Right lobe of liver (tissue), 6 donors: ENCODE measurements around the gene PRKAR1A. TPM values are rescaled to one million over a fixed set of nuclear protein-coding genes. Genes with fewer than 3 reads are reported as not detected.

Experiments
- ATAC-seq, 4 donors: fragments of 200-7000 bp; cut with Tn5 transposase; one replicate each; pipeline ENCODE4 v1.9.1; 2020; ENCODE audit warnings: mild to moderate bottlenecking in 4 of 4, moderate library complexity in 4 of 4
- DNase-seq, 3 donors: peaks; one replicate each; pipeline ENCODE4 v3.0.0-alpha.2; 2020
- H3K27ac ChIP-seq, 3 donors: fragments of 200-600 bp; one replicate each; pipeline ENCODE4 v1.8.0; 2022
- H3K27me3 ChIP-seq, 2 donors: fragments of 200-600 bp; one replicate each; pipeline ENCODE4 v1.8.0; 2022
- H3K36me3 ChIP-seq, 4 donors: fragments of 200-600 bp; sonication (generic) in 1 of 4; one replicate each; pipeline versions ENCODE4 v1.5.1 to v1.8.0; 2017 to 2022; ENCODE audit warnings: control low read depth in 1 of 4
- H3K4me1 ChIP-seq, 4 donors: fragments of 200-600 bp; sonication (generic) in 1 of 4; one replicate each; pipeline versions ENCODE4 v1.5.1 to v1.8.0; 2017 to 2022; ENCODE audit warnings: control low read depth in 1 of 4
- H3K4me3 ChIP-seq, 3 donors: fragments of 200-600 bp; one replicate each; pipeline ENCODE4 v1.8.0; 2022
- H3K9me3 ChIP-seq, 4 donors: fragments of 200-600 bp; sonication (generic) in 1 of 4; one replicate each; pipeline versions ENCODE4 v1.5.1 to v1.8.0; 2017 to 2022; ENCODE audit warnings: control low read depth in 1 of 4
- POLR2A ChIP-seq: fragments of 450-650 bp; IDR thresholded peaks from one replicate; pipeline ENCODE4 v1.6.1; 2017; ENCODE audit warnings: antibody characterized with exemption, mild to moderate bottlenecking
- WGBS: methylation state at CpG from one replicate; pipeline ENCODE4 v1.1.6; 2018; ENCODE audit warnings: low coverage, low lambda C conversion rate; ENCODE audit not compliant: insufficient coverage; ENCODE audit errors: missing lambda C conversion rate; 5-methylcytosine and 5-hydroxymethylcytosine counted together
- intact Hi-C, 2 donors: fragments of 100-400 bp; cut with DNase I; formaldehyde crosslinking; loops; one replicate each; pipeline versions ENCODE4 v1.11.2 to v1.14.1; 2022
- total RNA-seq, 6 experiments: library from RNA; depleted of rRNA in 2 of 6; stranded (reverse); fragments of >200 nt in 2 of 6; fragmentation: NEBNext Ultra II Directional in 3 of 6; extraction: Animal tissue kit (Norgen Biotek cat#: 25700) in 3 of 6; gene quantifications; one replicate each; pipeline versions ENCODE4 v1.1.0 to v1.2.4, GENCODE V29; 2016 to 2023
- TF ChIP-seq, protein P1 (sequence below), 4 donors: fragments of 200-600 bp in 3 of 4; fragments of 450-650 bp in 1 of 4; IDR thresholded peaks; one replicate each; pipeline versions ENCODE4 v1.5.1 to v1.8.0; 2016 to 2022; ENCODE audit warnings: antibody characterized with exemption in 4 of 4, mild to moderate bottlenecking in 2 of 4
- donor health status: DM: no; HTN: yes; CAD: no.
- donor health status: DM: no; HTN: no; CAD: no.
- donor health status: DM: no; HTN: no; CAD: no.
- donor health status: DM: no; HTN: yes; CAD: no.
- donor health status: DM: no; HTN: yes; CAD: no.

PRKAR1A gene
- total RNA-seq, 6 experiments from 2014 or later: 109 to 172 (median 136) TPM

DNA sequence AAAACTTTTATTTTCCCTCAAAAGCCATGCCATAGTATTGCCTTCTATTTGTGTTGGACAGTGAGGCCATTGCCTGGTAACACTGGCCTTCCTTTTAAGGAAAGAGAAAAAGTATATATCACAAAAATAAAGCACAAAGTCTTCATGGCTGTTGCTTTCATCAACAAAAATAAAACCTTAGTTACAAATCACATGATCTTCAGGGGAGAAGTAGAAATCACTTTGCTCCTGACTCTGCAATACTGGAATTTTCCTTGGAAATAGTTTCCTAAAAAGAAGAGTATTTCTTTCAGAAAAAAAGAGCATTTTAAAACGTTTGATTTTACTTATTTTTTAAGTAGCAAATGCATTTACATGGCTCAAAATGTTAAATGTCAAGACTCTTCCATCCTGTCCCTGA, 47.1 kb downstream of the PRKAR1A start:
- no peak for TF ChIP-seq POLR2A
- TF ChIP-seq, protein P1, sequence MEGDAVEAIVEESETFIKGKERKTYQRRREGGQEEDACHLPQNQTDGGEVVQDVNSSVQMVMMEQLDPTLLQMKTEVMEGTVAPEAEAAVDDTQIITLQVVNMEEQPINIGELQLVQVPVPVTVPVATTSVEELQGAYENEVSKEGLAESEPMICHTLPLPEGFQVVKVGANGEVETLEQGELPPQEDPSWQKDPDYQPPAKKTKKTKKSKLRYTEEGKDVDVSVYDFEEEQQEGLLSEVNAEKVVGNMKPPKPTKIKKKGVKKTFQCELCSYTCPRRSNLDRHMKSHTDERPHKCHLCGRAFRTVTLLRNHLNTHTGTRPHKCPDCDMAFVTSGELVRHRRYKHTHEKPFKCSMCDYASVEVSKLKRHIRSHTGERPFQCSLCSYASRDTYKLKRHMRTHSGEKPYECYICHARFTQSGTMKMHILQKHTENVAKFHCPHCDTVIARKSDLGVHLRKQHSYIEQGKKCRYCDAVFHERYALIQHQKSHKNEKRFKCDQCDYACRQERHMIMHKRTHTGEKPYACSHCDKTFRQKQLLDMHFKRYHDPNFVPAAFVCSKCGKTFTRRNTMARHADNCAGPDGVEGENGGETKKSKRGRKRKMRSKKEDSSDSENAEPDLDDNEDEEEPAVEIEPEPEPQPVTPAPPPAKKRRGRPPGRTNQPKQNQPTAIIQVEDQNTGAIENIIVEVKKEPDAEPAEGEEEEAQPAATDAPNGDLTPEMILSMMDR (IDR thresholded peaks at IDR 0.05): no peak
- Histone ChIP-seq H3K4me1 (peaks cover 0 to 4% (median 0%) of the 10 kb centered on the region in 4 donors), H3K9me3 (no peaks in the 10 kb centered on the region), H3K27ac (no peak overlapping the region), H3K4me3 (no peak overlapping the region), H3K36me3 (peaks cover 0 to 18% (median 5%) of the 10 kb centered on the region in 4 donors), H3K27me3 (no peaks in the 10 kb centered on the region)
- ATAC-seq (no peak), DNase-seq (no peak)
- 3% methylated on average over 1 of the region's 1 CpG for WGBS
- intact Hi-C loops: no loop called here

DNA sequence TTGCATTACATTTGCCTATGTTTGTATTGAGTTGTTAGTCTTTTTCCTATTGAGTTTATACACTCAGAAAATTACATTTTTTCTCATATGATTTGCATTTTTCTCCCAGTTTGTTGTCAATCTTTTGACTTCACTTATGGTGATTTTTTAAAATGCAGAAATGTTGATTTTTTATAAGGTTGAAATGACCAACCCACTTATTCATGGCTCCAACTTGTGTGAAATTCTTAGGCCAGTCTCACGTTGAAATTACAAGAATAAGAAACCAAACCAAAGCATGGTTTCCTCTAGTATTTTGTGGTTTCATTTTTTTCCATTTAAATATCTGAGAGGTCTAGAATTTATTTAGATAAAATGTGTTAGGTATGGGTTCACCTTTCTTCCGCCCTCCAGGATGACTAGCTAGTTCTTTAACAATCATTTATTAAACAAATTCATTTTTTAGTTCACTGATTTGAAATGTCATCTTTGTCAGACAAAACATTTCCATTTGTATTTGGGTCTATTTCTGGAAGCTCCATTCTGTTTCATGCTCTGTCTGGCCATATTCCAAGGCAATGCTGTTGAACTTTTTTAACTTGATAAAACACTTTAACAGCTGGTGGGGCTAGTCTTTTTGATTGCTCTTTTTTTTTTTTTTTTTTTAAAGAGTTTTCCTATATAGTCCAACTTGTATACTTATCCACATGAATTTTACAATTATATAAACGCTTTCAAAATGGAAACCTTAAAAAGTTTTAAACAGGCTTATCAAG, 48.9 kb downstream of the PRKAR1A start:
- Histone ChIP-seq H3K27me3 (no peaks in the 10 kb centered on the region), H3K9me3 (no peaks in the 10 kb centered on the region), H3K4me1 (peaks cover 0 to 7% (median 0%) of the 10 kb centered on the region in 4 donors), H3K36me3 (peaks cover 0 to 1% (median 0%) of the 10 kb centered on the region in 4 donors), H3K27ac (no peak overlapping the region), H3K4me3 (no peak overlapping the region)
- TF ChIP-seq, protein P1 (IDR thresholded peaks at IDR 0.05): no peak
- no peak for TF ChIP-seq POLR2A
- WGBS: 70% methylated on average over 3 of the region's 3 CpGs
- intact Hi-C loops: no loop called here
- no peak for ATAC-seq
- no peak for DNase-seq

DNA sequence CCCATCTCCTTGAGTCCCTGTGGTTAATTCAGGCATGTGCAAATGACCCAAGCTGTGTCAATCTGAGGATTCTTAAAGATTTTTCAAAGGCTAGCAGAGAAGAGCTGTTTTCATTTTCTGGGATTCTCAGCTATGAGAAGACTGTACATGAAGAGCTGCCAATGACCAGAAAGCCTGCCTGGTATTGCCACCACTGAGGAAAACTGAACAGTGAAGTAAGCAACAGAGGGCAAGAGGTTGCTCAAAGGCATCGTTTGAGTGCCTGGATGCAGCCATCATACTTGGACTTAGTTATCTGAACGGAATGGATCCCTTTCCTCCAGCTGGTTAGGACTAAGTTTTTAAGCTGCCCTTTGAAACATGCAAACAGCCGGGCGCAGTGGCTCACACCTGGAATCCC, 50.5 kb downstream of the PRKAR1A start:
- no peaks in the 10 kb centered on the region for H3K36me3 ChIP-seq
- no peak overlapping the region for H3K27ac ChIP-seq
- intact Hi-C loops: no loop called here
- H3K27me3 ChIP-seq: no peaks in the 10 kb centered on the region
- DNase-seq: no peak
- ATAC-seq: no peak
- TF ChIP-seq, protein P1 (IDR thresholded peaks at IDR 0.05): no peak
- TF ChIP-seq POLR2A: no peak
- 21% methylated on average over 2 of the region's 4 CpGs for WGBS
- peaks cover 0 to 23% (median 8%) of the 10 kb centered on the region in 4 donors for H3K4me1 ChIP-seq
- H3K4me3 ChIP-seq: no peak overlapping the region
- H3K9me3 ChIP-seq: no peaks in the 10 kb centered on the region

DNA sequence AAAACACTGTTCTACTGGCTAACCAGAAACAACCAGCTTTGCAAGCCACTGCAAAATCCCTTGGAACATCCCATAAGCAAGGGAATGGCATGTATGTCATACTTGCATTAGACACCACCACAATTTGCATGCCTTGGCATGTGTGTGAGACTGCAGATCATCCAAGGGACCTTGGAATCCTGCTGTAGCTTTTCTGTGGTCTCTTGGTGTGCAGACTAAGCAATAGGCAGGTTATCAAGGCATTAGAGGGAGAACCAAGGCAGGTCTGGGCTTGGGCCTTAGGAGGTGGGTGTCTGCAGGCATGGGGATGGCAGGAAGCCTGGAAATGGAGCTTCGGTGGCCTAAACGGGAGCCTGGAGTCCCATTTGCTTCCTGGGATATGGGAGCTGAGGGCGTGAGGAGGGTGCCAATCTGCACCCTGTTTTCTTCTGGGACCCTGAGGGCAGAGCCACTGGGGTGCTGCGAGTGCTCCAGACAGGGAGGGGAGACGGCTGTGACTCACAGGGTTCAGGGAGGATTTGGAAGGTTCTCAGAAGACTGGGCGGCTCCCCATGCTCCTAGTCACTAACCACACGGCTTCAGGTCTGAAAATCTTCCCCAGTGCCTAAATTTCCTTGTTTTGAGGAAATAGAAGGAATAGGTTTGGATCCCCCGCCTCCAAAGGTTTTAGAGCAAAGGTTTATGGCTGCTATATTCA, 52.3 kb downstream of the PRKAR1A start:
- TF ChIP-seq POLR2A: no peak
- TF ChIP-seq, protein P1 (IDR thresholded peaks at IDR 0.05): no peak
- Histone ChIP-seq H3K4me1 (peaks cover 0 to 28% (median 9%) of the 10 kb centered on the region in 4 donors), H3K36me3 (no peaks in the 10 kb centered on the region), H3K27me3 (no peaks in the 10 kb centered on the region), H3K27ac (no peak overlapping the region), H3K9me3 (no peaks in the 10 kb centered on the region), H3K4me3 (no peak overlapping the region)
- DNase-seq: no peak
- ATAC-seq: no peak
- 86% methylated on average over 2 of the region's 8 CpGs for whole genome bisulfite sequencing
- intact Hi-C loops: no loop called here
